ENCODE results near the gene LRRC4B. TPM values are rescaled to one million over a fixed set of nuclear protein-coding genes. Genes with fewer than 3 reads are reported as not detected.

Gene LRRC4B
- total RNA-seq, 1 donor from 2014 or later: 1.0 TPM

GRCh38 chr19:50482271-50482855 is 85.9 kb downstream of the LRRC4B start:
- TF ChIP-seq CTCF (IDR thresholded peaks at IDR 0.05; ENCODE audit: unreplicated experiment): no peak
- peaks cover 6% of the 10 kb centered on the region for H3K27me3 Mint-ChIP-seq
- no peak overlapping the region for H3K27ac Mint-ChIP-seq
- H3K9me3 Mint-ChIP-seq (ENCODE audit: low read depth): peaks cover 3% of the 10 kb centered on the region
- no peak overlapping the region for H3K4me3 Mint-ChIP-seq (ENCODE audit: low read depth)
- H3K36me3 Mint-ChIP-seq (ENCODE audit: insufficient read depth): peaks cover 23% of the 10 kb centered on the region
- DNase-seq (ENCODE audit: low spot score, unreplicated experiment): no peak
- peaks cover 5% of the 10 kb centered on the region for H3K4me1 Mint-ChIP-seq (ENCODE audit: low read depth)

GRCh38 chr19:50481351-50482149 is 86.7 kb downstream of the LRRC4B start:
- DNase-seq (ENCODE audit: low spot score, unreplicated experiment): no peak
- peaks cover 9% of the 10 kb centered on the region for H3K4me1 Mint-ChIP-seq (ENCODE audit: low read depth)
- H3K4me3 Mint-ChIP-seq (ENCODE audit: low read depth): no peak overlapping the region
- TF ChIP-seq CTCF (IDR thresholded peaks at IDR 0.05; ENCODE audit: unreplicated experiment): no peak
- H3K27ac Mint-ChIP-seq: no peak overlapping the region
- H3K36me3 Mint-ChIP-seq (ENCODE audit: insufficient read depth): peaks cover 20% of the 10 kb centered on the region
- no peaks in the 10 kb centered on the region for H3K27me3 Mint-ChIP-seq
- H3K9me3 Mint-ChIP-seq (ENCODE audit: low read depth): peaks cover under 1% of the 10 kb centered on the region

- H3K27me3 Mint-ChIP-seq: no peaks in the 10 kb centered on the region
- no peaks in the 10 kb centered on the region for H3K9me3 Mint-ChIP-seq (ENCODE audit: low read depth)
- TF ChIP-seq CTCF (IDR thresholded peaks at IDR 0.05; ENCODE audit: unreplicated experiment): no peak
- H3K4me1 Mint-ChIP-seq (ENCODE audit: low read depth): peaks cover 9% of the 10 kb centered on the region
- DNase-seq (ENCODE audit: low spot score, unreplicated experiment): no peak
- H3K27ac Mint-ChIP-seq: no peak overlapping the region
- peaks cover 16% of the 10 kb centered on the region for H3K36me3 Mint-ChIP-seq (ENCODE audit: insufficient read depth)
- no peak overlapping the region for H3K4me3 Mint-ChIP-seq (ENCODE audit: low read depth)
These were observed 87.7 kb downstream of the LRRC4B start for GRCh38 chr19:50480281-50481111.

- Mint-ChIP-seq H3K4me3 (ENCODE audit: low read depth) (no peak overlapping the region), H3K4me1 (ENCODE audit: low read depth) (peaks cover 9% of the 10 kb centered on the region), H3K27me3 (no peaks in the 10 kb centered on the region), H3K9me3 (ENCODE audit: low read depth) (no peaks in the 10 kb centered on the region), H3K36me3 (ENCODE audit: insufficient read depth) (peaks cover 11% of the 10 kb centered on the region), H3K27ac (no peak overlapping the region)
- no peak for DNase-seq (ENCODE audit: low spot score, unreplicated experiment)
- no peak for TF ChIP-seq CTCF (IDR thresholded peaks at IDR 0.05; ENCODE audit: unreplicated experiment)
These were observed 88.4 kb downstream of the LRRC4B start for GRCh38 chr19:50479761-50480251.

Data from progenitor cell of endocrine pancreas (in vitro differentiated cells).